Measurements from ENCODE around the gene TMEM129.

Gene TMEM129

GRCh38 chr4:1767061-1767769 lies 46.1 kb upstream of the TMEM129 start:
- H3K4me3 ChIP-seq (ENCODE audit: low read length) = peak overlapping the region; percentile 19
- DNase-seq (ENCODE audit: low read depth) = peak; percentile 41
- no peak for TF ChIP-seq CTCF (IDR thresholded peaks at IDR 0.05; ENCODE audit: insufficient read depth, low read depth, low read length, missing control alignments)

GRCh38 chr4:1766106-1767060 lies 45.3 kb upstream of the TMEM129 start:
- no peak for DNase-seq (ENCODE audit: low read depth)
- H3K4me3 ChIP-seq (ENCODE audit: low read length) = peak overlapping the region; percentile 19
- TF ChIP-seq CTCF (IDR thresholded peaks at IDR 0.05; ENCODE audit: insufficient read depth, low read depth, low read length, missing control alignments) = no peak

GRCh38 chr4:1765409-1766072 lies 44.4 kb upstream of the TMEM129 start:
- TF ChIP-seq CTCF (IDR thresholded peaks at IDR 0.05; ENCODE audit: insufficient read depth, low read depth, low read length, missing control alignments) = no peak
- DNase-seq (ENCODE audit: low read depth) = peak; percentile 39
- H3K4me3 ChIP-seq (ENCODE audit: low read length) = no peak overlapping the region

GRCh38 chr4:1764670-1765069 lies 43.5 kb upstream of the TMEM129 start:
- TF ChIP-seq CTCF (IDR thresholded peaks at IDR 0.05; ENCODE audit: insufficient read depth, low read depth, low read length, missing control alignments) = no peak

GRCh38 chr4:1763550-1764080 lies 42.5 kb upstream of the TMEM129 start:
- no peak for TF ChIP-seq CTCF (IDR thresholded peaks at IDR 0.05; ENCODE audit: insufficient read depth, low read depth, low read length, missing control alignments)
- no peak overlapping the region for H3K4me3 ChIP-seq (ENCODE audit: low read length)
- DNase-seq (ENCODE audit: low read depth) = no peak

More at GRCh38 chr4:1764670-1765069, 43.5 kb upstream of the TMEM129 start:
- no peak for DNase-seq (ENCODE audit: low read depth)
- no peak overlapping the region for H3K4me3 ChIP-seq (ENCODE audit: low read length)

GRCh38 chr4:1763070-1763549 lies 42.0 kb upstream of the TMEM129 start:
- no peak for TF ChIP-seq CTCF (IDR thresholded peaks at IDR 0.05; ENCODE audit: insufficient read depth, low read depth, low read length, missing control alignments)
- no peak overlapping the region for H3K4me3 ChIP-seq (ENCODE audit: low read length)

More at GRCh38 chr4:1763070-1763549, 42.0 kb upstream of the TMEM129 start:
- no peak for DNase-seq (ENCODE audit: low read depth)
